ENCODE data around the gene SERPIND1. TPM values are rescaled to one million over a fixed set of nuclear protein-coding genes. Genes with fewer than 3 reads are reported as not detected.

SERPIND1 gene
- total and polyA plus RNA-seq, 10 of the 15 experiments (the other 5 are each of a cell fraction or from before 2014, with no cell fraction given), result 0.08 to 0.85 (median 0.38) TPM; not detected in 1

DNA sequence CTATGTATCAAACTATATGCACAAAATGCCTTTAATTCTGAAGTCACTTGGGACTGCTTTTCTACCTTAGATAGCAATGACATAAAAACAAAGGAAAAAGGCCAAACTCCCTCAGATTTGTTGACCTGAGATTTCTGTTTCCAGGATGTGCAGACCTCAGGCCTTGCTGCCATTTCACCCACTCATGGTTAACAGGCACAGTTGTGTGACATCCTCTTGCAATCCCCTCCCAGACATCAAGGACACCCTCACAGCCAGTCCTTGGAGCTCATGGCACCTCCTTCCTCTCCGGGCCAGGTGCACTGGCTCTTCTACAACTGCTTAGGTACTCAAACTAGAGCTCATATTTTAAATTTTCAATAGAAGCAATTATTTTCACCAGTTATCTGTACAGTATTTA is 37.3 kb downstream of the SERPIND1 start:
- no peak overlapping the region for H2AFZ ChIP-seq (ENCODE audit: control insufficient read depth, low read depth, low read length)
- H3K36me3 ChIP-seq (ENCODE audit: control insufficient read depth in 2 of 2, insufficient read depth in 2 of 2, low read length in 1 of 2), result peaks cover 0 to 2% of the 10 kb centered on the region in 2 experiments; a peak in 2 of 4 replicates
- ChIA-PET CTCF (no interaction called here), POLR2A (no interaction called here), RAD21 (ENCODE audit: unreplicated experiment) (no interaction called here), SMC1A (ENCODE audit: uncharacterized antibody, unreplicated experiment) (no interaction called here)
- H3K4me2 ChIP-seq (ENCODE audit: control insufficient read depth, insufficient read depth), result no peak overlapping the region
- H4K20me1 ChIP-seq (ENCODE audit: control insufficient read depth, insufficient read depth), result no peaks in the 10 kb centered on the region
- H3K9me3 ChIP-seq (replicated peaks; ENCODE audit: control insufficient read depth, insufficient read depth, low read length), result no peaks in the 10 kb centered on the region
- no peaks in the 10 kb centered on the region for H3K79me2 ChIP-seq (ENCODE audit: control insufficient read depth, insufficient read depth, low read length)
- ATAC-seq (no peak), FAIRE-seq (no peak), DNase-seq (ENCODE audit: low read depth, low spot score) (no peak)
- no peak overlapping the region for H3K4me3 ChIP-seq
- no peaks in the 10 kb centered on the region for H3K4me1 ChIP-seq (ENCODE audit: control insufficient read depth, insufficient read depth, low read length)
- H3K27ac ChIP-seq (ENCODE audit: control insufficient read depth, insufficient read depth), result no peak overlapping the region
- H3K27me3 ChIP-seq (replicated peaks in 1 of 2; ENCODE audit: control insufficient read depth in 2 of 2, insufficient read depth in 2 of 2, low read length in 1 of 2), result no peaks in the 10 kb centered on the region
- WGBS (ENCODE audit: insufficient coverage, insufficient replicate concordance, low lambda C conversion rate, missing lambda C conversion rate), result 95% methylated on average over 1 of the region's 1 CpG
- no TSS peak for BruUV-seq (replicated peaks)
- in situ Hi-C loops (cut with MboI), result no loop called here
- TF ChIP-seq BACH1 (IDR thresholded peaks at IDR 0.05; ENCODE audit: borderline replicate concordance) (no peak), ZNF384 (IDR thresholded peaks at IDR 0.05; ENCODE audit: borderline replicate concordance, low read depth, low read length) (no peak), TCF12 (IDR thresholded peaks at IDR 0.05; ENCODE audit: low read depth, low read length) (no peak), FOXM1 (IDR thresholded peaks at IDR 0.05; ENCODE audit: low read depth, low read length) (no peak), TCF3 (IDR thresholded peaks at IDR 0.05; ENCODE audit: borderline replicate concordance, insufficient read depth, low read depth, low read length) (no peak), NBN (IDR thresholded peaks at IDR 0.05) (no peak), POLR2A (IDR thresholded peaks at IDR 0.05; ENCODE audit: low read depth, low read length) (no peak), PAX8 (IDR thresholded peaks at IDR 0.05) (no peak), EP300 (IDR thresholded peaks at IDR 0.05; ENCODE audit: borderline replicate concordance in 1 of 2, control insufficient read depth in 1 of 2, low read depth in 2 of 2, low read length in 2 of 2) (no peak), MTA2 (IDR thresholded peaks at IDR 0.05; ENCODE audit: low read depth) (no peak), NFYA (IDR thresholded peaks at IDR 0.05; ENCODE audit: borderline replicate concordance, low read depth, low read length) (no peak), SIN3A (IDR thresholded peaks at IDR 0.05; ENCODE audit: low read depth, low read length) (no peak)
- intact Hi-C loops (cut with micrococcal nuclease; ENCODE audit: unreplicated experiment), result no loop called here
- H3K9ac ChIP-seq (ENCODE audit: control insufficient read depth, insufficient read depth, low read length), result no peak overlapping the region

All from GM12878 (cell line).